HEK293 (cell line): ENCODE results near the gene FOLH1.
"Not testable (repeated sequence)": the region's sequence is repeated elsewhere in the genome, so short reads cannot be mapped to it uniquely, and the experiment has no call there.

Experiments
- CTCF ChIP-seq: fragments of 450-650 bp; formaldehyde crosslinking; IDR thresholded peaks from 2 replicates; pipeline ENCODE4 v1.5.1; 2016; ENCODE audit warnings: missing biosample characterization, missing genetic modification characterization
- KLF10 ChIP-seq: fragments of 450-650 bp; IDR thresholded peaks from 2 replicates; pipeline ENCODE4 v1.5.1; 2018; ENCODE audit warnings: missing biosample characterization, mild to moderate bottlenecking, missing genetic modification characterization
- ZBTB10 ChIP-seq: fragments of 450-650 bp; formaldehyde crosslinking; IDR thresholded peaks from 2 replicates; pipeline ENCODE4 v1.5.1; 2016; ENCODE audit warnings: missing biosample characterization, missing genetic modification characterization
- ZBTB20 ChIP-seq: fragments of 450-650 bp; formaldehyde crosslinking; IDR thresholded peaks from 2 replicates; pipeline ENCODE4 v1.5.1; 2016; ENCODE audit warnings: missing biosample characterization, missing genetic modification characterization
- ZNF311 ChIP-seq: fragments of 450-650 bp; formaldehyde crosslinking; IDR thresholded peaks from 2 replicates; pipeline ENCODE4 v1.5.1; 2017; ENCODE audit warnings: missing biosample characterization, missing genetic modification characterization, borderline replicate concordance
- ZNF324 ChIP-seq: fragments of 450-650 bp; formaldehyde crosslinking; IDR thresholded peaks from 2 replicates; pipeline ENCODE4 v1.5.1; 2016; ENCODE audit warnings: missing biosample characterization, missing genetic modification characterization
- ZNF394 ChIP-seq: fragments of 450-650 bp; formaldehyde crosslinking; IDR thresholded peaks from 2 replicates; pipeline ENCODE4 v1.5.1; 2016; ENCODE audit warnings: missing biosample characterization, missing genetic modification characterization, mild to moderate bottlenecking, moderate library complexity, borderline replicate concordance
- ZNF660 ChIP-seq: fragments of 450-650 bp; IDR thresholded peaks from 2 replicates; pipeline ENCODE4 v1.5.1; 2018; ENCODE audit warnings: missing biosample characterization, mild to moderate bottlenecking, missing genetic modification characterization

GRCh38 chr11:49231725-49232124 lies 23.3 kb upstream of the FOLH1 start:
- not testable (repeated sequence) for TF ChIP-seq ZNF394 (tag by site-specific recombination); ZNF324 (tag by site-specific recombination); ZBTB20 (tag by site-specific recombination); ZNF660; ZBTB10 (tag by site-specific recombination); CTCF; KLF10 (tag by site-specific recombination); ZNF311 (tag by site-specific recombination)
